Medulla oblongata (tissue), 1 donor: ENCODE results near the gene DGKB.

Source experiments
- DNase-seq: peaks from one replicate; pipeline ENCODE4 v3.0.0-alpha.2; 2015; ENCODE audit errors: extremely low spot score

Gene DGKB

DNA sequence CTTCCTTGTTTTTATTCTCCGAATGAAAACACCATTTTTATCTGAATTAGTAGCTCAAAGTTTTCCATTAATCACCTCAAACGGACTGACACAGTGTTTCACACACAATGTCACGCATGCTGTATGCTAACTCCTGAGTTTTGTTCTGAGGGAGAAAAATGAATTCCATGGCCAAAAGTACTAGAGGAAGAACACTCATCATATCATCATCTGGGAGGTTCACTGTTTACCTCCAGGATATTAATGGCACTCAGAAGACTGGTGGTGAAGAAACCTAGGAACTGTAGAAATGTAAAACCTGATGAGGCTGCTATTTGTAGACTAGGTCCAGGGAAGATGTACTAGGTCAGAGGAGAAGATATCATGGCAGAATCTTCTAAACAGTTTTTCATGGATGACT is 517.5 kb downstream of the DGKB start:
- DNase-seq = no peak

DNA sequence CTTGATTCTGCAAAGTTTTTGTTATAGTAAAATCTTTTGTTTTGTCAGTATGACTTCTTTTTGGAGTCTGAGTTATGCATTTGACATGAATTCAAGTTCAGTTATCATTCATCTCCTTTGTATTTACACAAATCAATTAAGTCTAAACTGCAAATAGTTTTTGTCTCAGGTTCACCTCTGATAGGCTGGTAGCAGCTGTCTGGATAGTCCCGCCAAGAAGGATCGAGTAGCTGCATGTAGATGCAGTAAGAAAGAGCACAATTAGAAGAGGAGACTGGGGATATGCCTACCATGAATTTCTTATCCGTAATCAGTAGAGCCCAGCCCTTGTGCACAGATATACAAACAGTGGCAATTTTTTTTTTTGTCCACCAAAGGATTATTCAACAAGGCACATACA is 520.6 kb downstream of the DGKB start:
- no peak for DNase-seq

GRCh38 chr7:14381306-14381705 is 521.2 kb downstream of the DGKB start:
- no peak for DNase-seq

- DNase-seq = no peak
Measured at GRCh38 chr7:14380881-14381280, 521.7 kb downstream of the DGKB start.

DNA sequence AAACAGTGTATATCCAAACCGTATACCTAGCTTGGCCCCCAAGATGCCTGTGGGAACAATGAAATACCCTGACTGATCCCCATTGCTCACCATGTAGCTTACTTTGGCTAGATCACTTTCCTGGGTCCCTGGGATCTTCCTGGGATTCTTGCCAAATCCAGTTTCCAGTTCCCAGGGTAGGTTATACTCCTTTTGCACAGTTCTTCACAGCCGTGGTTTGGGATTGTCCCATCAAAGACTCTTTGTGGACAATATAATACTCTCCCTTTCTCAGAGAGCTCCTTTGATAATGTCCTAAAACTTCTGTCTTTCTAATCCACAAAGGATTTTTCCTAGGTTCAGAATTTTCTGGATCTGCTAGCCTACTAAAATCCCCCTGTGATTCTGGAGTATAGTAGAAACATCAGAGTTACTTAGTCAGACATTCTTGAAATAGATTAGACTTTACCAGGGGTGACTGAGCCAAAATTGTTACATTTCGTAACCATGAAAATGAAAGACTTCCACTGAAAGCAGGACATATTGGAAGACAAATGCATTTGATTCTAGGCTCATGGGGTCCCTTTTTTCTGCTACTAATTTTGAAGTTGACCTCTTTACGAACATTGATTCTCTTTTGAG is 524.8 kb downstream of the DGKB start:
- DNase-seq = no peak

DNA sequence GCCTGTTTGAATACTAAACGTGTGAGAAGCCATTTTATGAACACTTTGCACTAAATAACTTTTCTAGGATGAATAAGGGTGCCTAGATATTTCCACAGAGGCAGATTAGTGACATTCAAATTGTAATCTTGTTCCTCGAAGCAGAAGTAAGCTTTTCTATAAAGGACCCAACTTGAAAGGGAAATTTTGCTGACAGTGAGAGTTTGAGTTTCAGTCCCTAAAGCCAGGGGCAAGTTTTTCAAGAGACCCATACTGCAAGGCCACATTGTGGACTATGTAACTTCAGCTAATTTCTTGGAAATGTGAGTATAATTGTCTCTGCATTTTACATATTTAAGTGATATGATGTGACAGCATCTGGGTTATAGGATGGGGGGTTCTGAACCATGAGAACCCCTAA is 525.8 kb downstream of the DGKB start:
- DNase-seq = no peak

DNA sequence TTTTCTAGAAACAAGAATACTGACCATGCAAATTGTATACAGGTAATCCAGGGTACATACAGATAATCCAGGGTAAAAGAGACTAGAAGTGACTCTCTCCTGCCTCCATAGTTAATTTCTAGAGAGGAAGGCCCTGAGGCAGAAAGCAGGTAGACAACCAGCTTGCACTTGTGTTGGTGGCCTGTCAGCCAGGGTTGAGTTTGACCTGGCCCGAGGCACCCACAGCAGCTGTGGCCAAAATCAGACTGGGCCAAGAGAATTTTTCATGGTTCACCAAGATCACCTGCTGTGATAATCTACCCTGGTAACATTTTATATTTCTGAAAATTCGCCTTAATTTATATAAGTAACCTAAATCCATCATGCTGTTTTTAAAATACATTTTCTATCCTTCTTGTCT is 526.6 kb downstream of the DGKB start:
- no peak for DNase-seq

DNA sequence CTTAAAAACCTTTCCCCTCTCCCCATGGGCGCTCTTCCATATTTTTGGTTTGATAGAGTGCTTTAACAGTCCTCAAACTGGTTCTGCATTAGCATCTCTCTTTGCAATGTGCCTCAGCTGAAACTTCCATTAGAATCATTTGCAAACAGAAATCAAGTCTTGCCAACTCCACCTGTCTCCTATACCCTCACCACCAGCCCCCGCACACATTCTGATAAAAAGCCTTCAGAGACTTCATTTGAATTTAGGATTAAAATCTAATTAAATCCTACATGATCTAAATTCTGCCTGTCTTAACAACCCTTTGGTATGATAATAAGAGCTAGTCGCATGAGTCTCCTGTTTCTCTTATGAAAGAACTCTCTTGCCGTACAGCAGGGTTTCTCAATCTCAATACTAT is 528.2 kb downstream of the DGKB start:
- DNase-seq = no peak

GRCh38 chr7:14368285-14368684 is 534.3 kb downstream of the DGKB start:
- DNase-seq = no peak

DNA sequence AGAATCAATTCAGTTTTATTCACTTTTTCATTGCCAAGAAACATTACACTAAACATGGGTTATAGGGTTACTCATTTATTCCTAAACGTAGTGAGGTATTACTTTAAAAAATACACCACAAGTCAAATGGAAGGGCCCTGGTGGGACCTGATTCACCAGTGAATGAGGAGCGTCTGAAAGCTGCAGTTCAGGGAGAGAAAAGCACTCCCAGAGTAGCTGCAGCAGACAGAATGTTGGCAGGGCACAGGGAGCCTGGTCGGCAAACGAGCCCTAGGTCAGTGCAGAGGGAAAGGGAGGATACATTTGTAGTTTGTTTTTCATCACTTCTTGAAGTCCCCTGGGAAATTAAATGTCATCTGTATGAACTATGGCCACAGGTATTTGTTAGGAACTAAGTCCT is 551.4 kb downstream of the DGKB start:
- DNase-seq = peak; percentile 35

- no peak for DNase-seq
Measured at GRCh38 chr7:14341200-14341775, 561.3 kb downstream of the DGKB start.

DNA sequence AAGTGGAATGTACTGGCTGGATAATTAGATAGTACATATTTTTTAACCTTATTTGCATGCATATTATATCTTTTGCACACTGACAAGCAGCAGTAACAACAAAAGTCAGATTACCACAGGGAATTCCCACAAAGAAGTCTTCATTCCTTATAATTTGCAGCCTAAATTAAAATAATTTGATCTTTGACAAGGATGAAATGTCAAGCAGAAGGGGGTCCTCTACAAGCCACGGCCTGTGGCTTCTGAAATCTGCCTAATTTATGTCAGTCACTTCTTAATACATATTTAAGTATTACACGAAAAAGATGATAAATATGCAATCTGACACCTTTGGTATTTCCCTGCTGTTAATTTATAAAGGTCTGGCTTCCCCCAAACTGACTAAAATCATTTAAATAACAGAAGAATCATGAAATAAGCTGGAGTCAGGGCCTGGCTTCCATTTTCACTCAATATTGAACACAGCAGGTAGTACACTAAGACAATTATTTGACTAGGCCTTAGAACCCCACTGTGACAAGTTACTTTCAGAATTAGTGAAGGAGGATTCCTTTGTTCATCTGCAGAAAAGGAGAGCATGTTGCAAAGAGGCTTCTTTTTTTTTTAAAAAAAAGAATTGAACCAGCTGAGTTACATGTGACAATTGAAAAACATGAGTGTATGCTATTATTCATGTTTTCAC is 562.0 kb downstream of the DGKB start:
- DNase-seq = no peak

DNA sequence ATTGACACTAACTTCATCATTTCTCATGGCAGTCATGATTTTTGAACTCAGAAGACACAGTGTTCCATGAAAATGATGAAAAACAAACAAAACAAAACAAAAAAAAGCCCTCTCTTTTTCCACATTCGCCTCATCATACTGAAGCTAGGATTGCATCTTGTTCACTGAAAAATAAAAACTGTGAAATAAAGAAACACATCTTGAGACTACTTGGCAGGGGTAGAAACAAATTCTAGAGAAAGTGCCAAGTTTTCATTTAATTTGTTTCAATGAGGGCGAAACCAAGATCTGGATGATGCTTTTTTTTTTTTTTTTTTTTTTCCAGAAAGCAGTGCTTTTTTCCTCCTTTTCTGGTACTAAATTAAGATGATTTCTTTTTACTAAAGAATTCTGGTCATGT is 562.7 kb downstream of the DGKB start:
- no peak for DNase-seq

DNA sequence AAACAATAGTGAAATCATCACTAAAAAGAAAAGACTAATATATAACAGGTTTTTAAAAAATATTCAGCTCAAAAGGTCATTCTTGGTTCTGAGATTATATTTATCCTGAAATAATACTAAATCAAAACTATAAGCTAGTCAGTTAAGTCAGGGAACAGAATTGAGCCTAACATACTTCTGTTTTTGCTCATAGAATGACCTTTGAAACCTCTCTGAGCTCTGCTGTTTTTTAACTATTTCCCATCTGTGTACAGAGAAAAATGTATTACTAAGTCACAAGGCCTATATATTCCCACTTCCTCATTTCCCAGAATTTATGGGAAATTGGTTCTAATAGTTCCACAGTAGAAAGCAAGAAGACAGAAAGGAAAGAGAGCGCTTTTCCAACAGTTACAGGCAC is 566.3 kb downstream of the DGKB start:
- no peak for DNase-seq

DNA sequence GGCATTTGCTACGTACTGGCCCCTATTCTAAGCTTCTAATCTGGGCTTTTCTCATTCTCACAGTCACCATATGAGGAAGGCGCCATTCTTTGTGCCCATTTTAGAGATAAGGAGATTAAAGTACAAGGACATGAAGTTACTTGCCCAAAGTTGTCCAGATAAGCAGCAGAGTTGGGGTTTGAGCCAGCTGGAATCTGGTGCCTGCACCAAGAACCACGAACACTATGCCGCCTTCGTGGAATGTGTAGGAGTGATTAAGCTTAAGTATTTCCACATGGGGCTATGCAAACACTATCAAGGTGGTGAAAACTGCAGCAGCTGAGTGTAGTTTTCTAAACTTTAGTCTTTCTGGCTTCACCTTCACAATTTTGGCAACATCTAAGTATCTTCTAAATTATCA is 570.4 kb downstream of the DGKB start:
- no peak for DNase-seq

GRCh38 chr7:14324767-14325166 is 577.8 kb downstream of the DGKB start:
- DNase-seq = no peak

DNA sequence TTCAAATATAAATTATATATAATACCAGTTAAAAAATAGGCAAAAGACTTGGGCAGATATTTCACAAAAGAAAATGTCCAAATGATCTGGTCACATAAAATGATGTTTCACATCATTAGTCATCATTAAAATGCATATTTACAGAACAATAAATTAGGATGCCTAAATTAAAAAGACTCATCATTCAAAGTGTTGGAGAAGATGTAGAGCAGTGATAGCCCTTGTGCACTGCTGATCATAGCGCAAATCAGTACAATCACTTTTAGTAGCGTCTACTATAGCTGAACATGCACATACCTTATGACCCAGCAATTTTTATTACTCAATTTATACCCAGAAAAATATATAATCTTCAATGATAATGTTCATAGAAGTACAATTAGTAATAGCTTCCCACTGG is 579.8 kb downstream of the DGKB start:
- DNase-seq = no peak

DNA sequence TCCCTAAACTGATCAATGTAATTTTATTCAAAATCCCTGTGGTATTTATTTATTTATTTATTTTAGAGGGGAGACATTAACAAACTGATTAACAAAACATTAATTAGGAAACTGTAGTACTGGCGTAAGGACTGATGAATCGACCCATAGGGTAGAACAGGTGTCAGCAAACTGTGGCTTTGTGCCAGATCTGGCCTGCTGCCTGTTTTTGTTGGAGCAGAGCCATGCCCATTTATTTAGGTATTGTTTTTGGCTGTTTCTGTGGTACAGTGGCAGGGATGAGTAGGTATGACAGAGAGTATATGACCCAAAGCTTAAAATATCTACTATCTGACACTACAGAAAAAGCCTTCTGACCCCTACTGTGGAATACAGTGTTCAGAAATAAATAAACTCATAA is 580.6 kb downstream of the DGKB start:
- no peak for DNase-seq

DNA sequence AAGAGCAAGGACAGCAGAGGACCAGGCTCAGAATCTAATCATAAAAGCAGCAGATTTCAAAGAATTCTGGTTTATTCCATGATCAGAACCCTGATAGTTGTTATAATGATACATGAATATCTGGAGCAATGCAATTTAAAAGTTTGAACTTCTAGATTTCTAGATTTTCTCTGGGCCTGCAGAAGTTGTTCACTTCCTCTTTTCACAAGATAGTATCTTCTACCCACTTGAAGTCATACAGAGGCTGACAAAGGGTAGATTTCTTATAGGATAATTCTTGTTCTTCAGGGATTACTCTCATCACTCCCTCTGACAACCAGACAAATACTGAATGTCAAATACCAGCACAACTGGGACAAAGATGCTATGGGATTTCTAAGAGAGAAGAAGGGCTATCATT is 593.1 kb downstream of the DGKB start:
- DNase-seq = no peak

- DNase-seq = no peak
Measured at GRCh38 chr7:14305233-14305866, 597.2 kb downstream of the DGKB start.

DNA sequence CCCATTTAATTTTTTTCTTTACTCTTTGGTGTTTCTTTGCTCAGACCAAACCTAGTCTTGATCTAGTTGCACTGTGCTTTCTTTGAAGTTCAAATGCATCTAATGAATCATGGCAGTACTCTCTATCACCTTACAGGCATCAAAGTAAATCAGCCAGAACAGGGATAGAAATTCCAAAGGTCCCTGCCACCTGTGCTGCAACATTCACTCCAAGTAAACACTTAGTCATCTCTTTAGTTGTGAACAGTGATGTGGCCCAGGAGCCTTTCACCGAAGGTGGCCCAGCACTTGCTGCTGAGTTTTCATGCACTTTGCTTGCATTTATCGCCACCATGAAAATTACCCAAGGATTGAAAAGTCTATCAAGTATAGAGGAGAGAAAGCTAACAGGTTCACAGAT is 599.0 kb downstream of the DGKB start:
- no peak for DNase-seq

DNA sequence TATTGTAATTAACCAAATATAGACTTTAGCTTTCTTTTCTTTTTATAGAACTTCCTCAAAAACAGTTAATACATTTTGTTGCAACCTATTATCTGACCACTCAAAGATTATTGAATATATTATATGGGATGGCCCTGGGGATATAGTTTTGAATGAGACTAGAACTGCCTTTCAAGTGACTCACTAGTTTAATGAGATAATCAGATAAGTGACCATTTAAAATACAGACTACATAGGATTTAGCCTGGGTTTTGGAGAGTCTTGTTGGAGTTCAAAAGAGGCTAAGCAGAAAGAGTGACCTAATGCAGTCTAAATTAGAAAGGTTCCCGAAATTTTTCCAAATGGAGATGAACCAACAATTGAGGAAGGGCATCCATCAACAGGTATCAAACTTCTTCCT is 607.9 kb downstream of the DGKB start:
- DNase-seq = no peak

- DNase-seq = no peak
Measured at GRCh38 chr7:14293434-14293833, 609.1 kb downstream of the DGKB start.
